Thoracic aorta (tissue), 2 donors: ENCODE measurements around the gene LRMDA. TPM values are rescaled to one million over a fixed set of nuclear protein-coding genes. Genes with fewer than 3 reads are reported as not detected.

Experiments used
- ATAC-seq: fragments of 150-250 bp; one replicate; pipeline ENCODE4 v1.8.0; 2017; ENCODE audit warnings: low read depth; ENCODE audit not compliant: insufficient number of reproducible peaks, low FRiP score
- DNase-seq: peaks from one replicate; pipeline ENCODE4 v3.0.0-alpha.2; 2020; ENCODE audit warnings: low spot score
- H3K27ac ChIP-seq, 2 donors: fragments of 200-600 bp; sonication (generic); 1 replicate in 1 of 2; 2 replicates in 1 of 2; pipeline ENCODE4 v1.5.1; 2016; ENCODE audit warnings: mild to moderate bottlenecking in 2 of 2, moderate library complexity in 2 of 2
- H3K27me3 ChIP-seq: fragments of 200-600 bp; sonication (generic); replicated peaks from 2 replicates; pipeline ENCODE4 v1.6.0; 2016; ENCODE audit warnings: mild to moderate bottlenecking; ENCODE audit not compliant: insufficient read depth
- H3K36me3 ChIP-seq: fragments of 200-600 bp; sonication (generic); one replicate; pipeline ENCODE4 v1.5.1; 2016
- H3K4me1 ChIP-seq, 2 donors: fragments of 200-600 bp; sonication (generic); 1 replicate in 1 of 2; 2 replicates in 1 of 2; pipeline versions ENCODE4 v1.5.1 to v1.6.0; 2016; ENCODE audit warnings: low read depth in 2 of 2, mild to moderate bottlenecking in 1 of 2; ENCODE audit not compliant: control insufficient read depth in 1 of 2
- H3K4me3 ChIP-seq: fragments of 200-600 bp; sonication (generic); 2 replicates; pipeline ENCODE4 v1.5.1; 2016; ENCODE audit warnings: mild to moderate bottlenecking
- H3K9me3 ChIP-seq: fragments of 200-600 bp; sonication (generic); 2 replicates; pipeline ENCODE4 v1.5.1; 2016
- total RNA-seq, 2 donors: library from RNA; depleted of rRNA; stranded (reverse); fragments of >200 nt; gene quantifications; one replicate each; pipeline versions ENCODE4 v1.1.0 to v1.2.3, GENCODE V29; 2016
- TF ChIP-seq, protein P1 (sequence below): fragments of 200-600 bp; sonication (generic); IDR thresholded peaks from one replicate; pipeline ENCODE4 v1.5.1; 2019; ENCODE audit warnings: antibody characterized with exemption

LRMDA gene
- total RNA-seq, 2 donors from 2014 or later: 8.3 to 36.6 TPM

DNA sequence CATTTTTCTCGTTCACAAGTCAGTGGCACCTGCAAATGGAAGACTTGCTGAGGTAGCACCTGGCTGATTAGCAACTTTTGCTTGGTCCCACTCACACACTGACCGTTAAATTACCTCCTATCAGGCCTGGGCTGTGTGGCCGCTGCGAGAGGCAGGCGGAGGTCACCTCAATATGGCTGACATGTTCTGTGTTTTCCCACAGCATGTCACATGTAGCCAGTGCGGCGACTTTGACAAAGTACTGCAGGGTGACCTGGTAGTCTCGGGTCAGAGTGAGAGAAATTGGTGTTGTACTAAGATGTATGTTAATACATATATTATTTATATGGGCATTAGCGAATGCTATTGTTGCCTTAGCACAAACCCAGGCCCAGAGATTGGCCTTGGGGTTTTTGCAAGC, 307.5 kb downstream of the LRMDA start:
- Histone ChIP-seq H3K27ac (no peak overlapping the region), H3K36me3 (no peaks in the 10 kb centered on the region), H3K4me3 (no peak overlapping the region), H3K9me3 (no peaks in the 10 kb centered on the region), H3K4me1 (no peaks in the 10 kb centered on the region), H3K27me3 (no peaks in the 10 kb centered on the region)
- DNase-seq (no peak), ATAC-seq (no peak)
- TF ChIP-seq, protein P1, sequence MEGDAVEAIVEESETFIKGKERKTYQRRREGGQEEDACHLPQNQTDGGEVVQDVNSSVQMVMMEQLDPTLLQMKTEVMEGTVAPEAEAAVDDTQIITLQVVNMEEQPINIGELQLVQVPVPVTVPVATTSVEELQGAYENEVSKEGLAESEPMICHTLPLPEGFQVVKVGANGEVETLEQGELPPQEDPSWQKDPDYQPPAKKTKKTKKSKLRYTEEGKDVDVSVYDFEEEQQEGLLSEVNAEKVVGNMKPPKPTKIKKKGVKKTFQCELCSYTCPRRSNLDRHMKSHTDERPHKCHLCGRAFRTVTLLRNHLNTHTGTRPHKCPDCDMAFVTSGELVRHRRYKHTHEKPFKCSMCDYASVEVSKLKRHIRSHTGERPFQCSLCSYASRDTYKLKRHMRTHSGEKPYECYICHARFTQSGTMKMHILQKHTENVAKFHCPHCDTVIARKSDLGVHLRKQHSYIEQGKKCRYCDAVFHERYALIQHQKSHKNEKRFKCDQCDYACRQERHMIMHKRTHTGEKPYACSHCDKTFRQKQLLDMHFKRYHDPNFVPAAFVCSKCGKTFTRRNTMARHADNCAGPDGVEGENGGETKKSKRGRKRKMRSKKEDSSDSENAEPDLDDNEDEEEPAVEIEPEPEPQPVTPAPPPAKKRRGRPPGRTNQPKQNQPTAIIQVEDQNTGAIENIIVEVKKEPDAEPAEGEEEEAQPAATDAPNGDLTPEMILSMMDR: no peak

GRCh38 chr10:75739414-75740143, 308.2 kb downstream of the LRMDA start:
- H3K36me3 ChIP-seq: no peaks in the 10 kb centered on the region
- no peak for DNase-seq
- TF ChIP-seq, protein P1: no peak
- no peaks in the 10 kb centered on the region for H3K4me1 ChIP-seq
- no peak overlapping the region for H3K27ac ChIP-seq
- no peak overlapping the region for H3K4me3 ChIP-seq
- H3K9me3 ChIP-seq: no peaks in the 10 kb centered on the region
- no peaks in the 10 kb centered on the region for H3K27me3 ChIP-seq
- ATAC-seq: no peak

DNA sequence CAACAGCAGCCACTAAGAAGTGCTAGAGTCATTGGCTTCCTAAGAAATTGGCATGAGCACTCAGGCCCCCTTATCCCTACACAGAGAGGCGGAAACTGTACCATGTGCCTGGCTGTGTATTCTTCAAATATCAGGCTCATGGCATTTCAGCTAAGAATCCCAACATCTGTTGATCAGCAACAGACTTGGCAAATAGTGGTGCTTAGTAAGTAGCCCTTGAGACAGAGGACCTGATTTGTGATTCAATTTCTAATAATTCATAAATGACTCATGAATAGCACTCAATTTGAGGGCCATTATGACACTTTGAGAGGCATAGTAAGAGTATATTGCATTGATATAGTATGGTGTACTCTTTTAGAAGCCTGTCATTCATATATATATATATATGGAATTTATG, 309.1 kb downstream of the LRMDA start:
- Histone ChIP-seq H3K4me1 (no peaks in the 10 kb centered on the region), H3K9me3 (no peaks in the 10 kb centered on the region)
- DNase-seq: no peak

GRCh38 chr10:75742355-75742754, 310.9 kb downstream of the LRMDA start:
- H3K9me3 ChIP-seq: no peaks in the 10 kb centered on the region
- no peaks in the 10 kb centered on the region for H3K4me1 ChIP-seq
- no peaks in the 10 kb centered on the region for H3K36me3 ChIP-seq
- ATAC-seq (no peak), DNase-seq (no peak)
- no peak overlapping the region for H3K27ac ChIP-seq
- H3K27me3 ChIP-seq: no peaks in the 10 kb centered on the region
- TF ChIP-seq, protein P1: no peak
- H3K4me3 ChIP-seq: no peak overlapping the region

More for the DNA sequence above, 309.1 kb downstream of the LRMDA start:
- Histone ChIP-seq H3K27me3 (no peaks in the 10 kb centered on the region), H3K27ac (no peak overlapping the region), H3K4me3 (no peak overlapping the region), H3K36me3 (no peaks in the 10 kb centered on the region)
- TF ChIP-seq, protein P1: no peak
- no peak for ATAC-seq

DNA sequence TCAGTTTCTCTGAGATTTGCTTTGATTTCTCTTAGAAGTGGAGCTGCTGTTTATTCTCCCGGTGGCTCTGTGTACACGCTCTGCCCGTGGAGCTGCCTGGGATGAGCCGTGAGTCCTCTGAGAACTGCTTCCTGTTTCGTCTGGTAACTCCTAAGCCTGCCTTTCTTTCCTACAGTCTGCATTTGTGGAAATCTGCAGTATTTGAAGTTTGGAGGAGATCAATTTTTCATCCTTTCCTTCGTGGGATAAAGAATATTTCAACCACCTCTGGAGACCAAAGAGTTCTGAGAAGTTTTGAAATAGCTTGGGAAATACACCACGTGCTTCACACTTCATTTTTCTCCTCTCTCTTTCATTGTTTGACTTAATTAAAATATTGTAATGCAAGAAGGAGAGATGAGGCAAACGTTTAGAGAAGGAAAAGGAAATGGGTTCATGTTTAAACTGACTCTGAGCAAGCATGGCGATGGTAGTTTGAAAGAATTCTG, 311.9 kb downstream of the LRMDA start:
- ATAC-seq: no peak
- no peak overlapping the region for H3K4me3 ChIP-seq
- H3K27ac ChIP-seq: no peak overlapping the region
- no peaks in the 10 kb centered on the region for H3K27me3 ChIP-seq
- H3K4me1 ChIP-seq: no peaks in the 10 kb centered on the region
- no peaks in the 10 kb centered on the region for H3K36me3 ChIP-seq
- DNase-seq: no peak
- H3K9me3 ChIP-seq: no peaks in the 10 kb centered on the region
- TF ChIP-seq, protein P1: no peak
